GM21447 (cell line): ENCODE results near the gene OR4C45.
"Not testable (repeated sequence)": the region's sequence is repeated elsewhere in the genome, so short reads cannot be mapped to it uniquely, and the experiment has no call there.

Experiments used
- ATAC-seq: cut with Tn5 transposase; IDR thresholded peaks from one replicate; pipeline ENCODE4 v1.9.1; 2021; ENCODE audit not compliant: unreplicated experiment

Gene OR4C45

DNA sequence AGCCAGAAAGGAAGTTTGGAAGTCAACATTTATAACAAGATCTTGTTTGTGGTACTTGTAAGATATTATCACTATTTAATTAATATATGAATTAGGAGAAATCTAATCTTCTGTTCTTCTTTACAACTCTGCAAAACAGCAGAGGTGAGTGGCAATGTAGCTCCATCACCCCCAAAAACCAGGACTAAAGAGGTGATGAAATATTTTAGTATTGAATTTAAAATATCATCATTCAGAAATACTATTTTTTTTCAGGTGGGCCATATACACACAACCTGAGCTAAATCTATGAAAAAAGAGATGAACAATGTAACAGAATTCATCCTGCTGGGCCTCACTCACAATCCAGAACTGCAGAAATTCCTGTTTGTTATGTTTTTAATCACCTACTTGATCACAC, at the start of gene OR4C45:
OR4C45 (plus strand) TSS at position 301 of the 400 bp plus-strand sequence.
- no peak for ATAC-seq

DNA sequence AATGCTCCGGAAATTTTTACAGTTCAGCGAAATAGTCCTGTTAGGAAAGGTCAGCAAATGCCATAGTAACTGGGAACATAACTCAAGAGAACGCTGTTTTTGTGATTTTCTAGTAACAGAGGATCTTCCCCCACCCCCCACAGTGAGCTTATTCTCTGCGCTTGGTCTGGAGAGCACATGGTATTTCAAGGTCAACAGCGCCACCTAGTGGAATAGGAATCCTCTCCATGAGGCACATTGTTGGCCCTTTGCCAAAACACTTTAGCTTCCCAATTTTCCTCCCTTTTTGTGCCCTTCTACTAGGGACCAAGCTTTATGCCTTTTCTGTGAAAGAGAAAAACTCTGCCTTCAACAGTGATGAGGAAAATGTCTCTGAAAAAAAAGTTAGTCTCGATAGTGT, 37.1 kb upstream of the OR4C45 start:
- ATAC-seq: no peak

- no peak for ATAC-seq
These were observed 2.5 kb upstream of the OR4C45 start for GRCh38 chr11:50030193-50030592.

DNA sequence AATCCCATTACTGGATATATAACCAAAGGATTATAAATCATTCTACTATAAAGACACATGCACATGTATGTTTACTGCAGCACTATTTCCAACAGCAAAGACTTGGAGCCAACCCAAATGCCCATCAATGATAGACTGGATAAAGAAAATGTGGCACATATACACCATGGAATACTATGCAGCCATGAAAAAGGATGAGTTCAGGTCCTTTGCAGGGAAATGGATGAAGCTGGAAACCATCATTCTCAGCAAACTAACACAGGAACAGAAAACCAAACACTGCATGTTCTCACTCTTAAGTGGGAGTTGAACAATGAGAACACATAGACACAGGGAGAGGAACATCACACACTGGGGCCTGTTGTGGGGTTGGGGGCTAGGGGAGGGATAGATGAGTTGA, 3.6 kb downstream of the OR4C45 start:
- ATAC-seq: not testable (repeated sequence)

DNA sequence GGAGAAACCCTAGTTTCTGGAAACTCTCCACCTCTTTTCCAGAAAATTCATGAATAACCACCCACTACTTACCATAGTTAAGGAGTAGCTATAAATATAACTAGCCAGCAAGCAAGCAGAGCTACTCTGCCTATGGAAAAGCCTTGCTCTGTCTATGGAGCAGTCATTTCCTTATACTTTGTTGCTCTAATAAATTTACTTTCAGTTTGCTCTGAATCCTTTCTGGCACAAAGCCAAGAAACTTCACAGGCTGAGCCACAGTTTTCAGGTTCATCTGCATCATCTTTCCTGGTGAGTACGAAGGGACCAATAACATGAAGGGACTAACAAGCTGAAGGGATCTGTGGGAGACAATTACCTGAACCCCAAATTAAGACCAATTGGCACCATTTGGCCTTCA, 4.6 kb downstream of the OR4C45 start:
- ATAC-seq: no peak

DNA sequence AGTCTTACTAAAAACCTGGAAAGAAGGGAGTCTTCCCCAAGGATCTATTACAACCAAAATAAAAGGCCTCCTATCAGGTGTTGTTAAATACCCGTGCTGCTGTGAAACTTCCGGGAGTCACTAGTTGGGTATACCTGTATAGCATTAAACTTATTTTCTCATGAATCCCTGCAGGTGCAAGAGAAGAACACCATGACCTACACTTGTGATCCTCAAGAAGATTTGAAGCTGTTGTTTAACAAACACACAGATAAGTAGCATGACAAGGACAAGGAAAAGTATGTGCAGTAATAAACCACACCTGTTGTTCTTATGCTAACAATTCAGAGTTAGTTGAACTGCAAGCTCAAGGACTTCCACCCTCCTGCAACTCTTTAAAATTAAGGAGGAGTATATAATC, 12.0 kb downstream of the OR4C45 start:
- ATAC-seq: no peak

- not testable (repeated sequence) for ATAC-seq
These were observed 30.4 kb downstream of the OR4C45 start for GRCh38 chr11:50063056-50063455.

GRCh38 chr11:50070389-50070788, 37.7 kb downstream of the OR4C45 start:
- no peak for ATAC-seq

- no peak for ATAC-seq
These were observed 39.0 kb downstream of the OR4C45 start for GRCh38 chr11:50071584-50072225.

- ATAC-seq: no peak
These were observed 39.8 kb downstream of the OR4C45 start for GRCh38 chr11:50072226-50073112.

DNA sequence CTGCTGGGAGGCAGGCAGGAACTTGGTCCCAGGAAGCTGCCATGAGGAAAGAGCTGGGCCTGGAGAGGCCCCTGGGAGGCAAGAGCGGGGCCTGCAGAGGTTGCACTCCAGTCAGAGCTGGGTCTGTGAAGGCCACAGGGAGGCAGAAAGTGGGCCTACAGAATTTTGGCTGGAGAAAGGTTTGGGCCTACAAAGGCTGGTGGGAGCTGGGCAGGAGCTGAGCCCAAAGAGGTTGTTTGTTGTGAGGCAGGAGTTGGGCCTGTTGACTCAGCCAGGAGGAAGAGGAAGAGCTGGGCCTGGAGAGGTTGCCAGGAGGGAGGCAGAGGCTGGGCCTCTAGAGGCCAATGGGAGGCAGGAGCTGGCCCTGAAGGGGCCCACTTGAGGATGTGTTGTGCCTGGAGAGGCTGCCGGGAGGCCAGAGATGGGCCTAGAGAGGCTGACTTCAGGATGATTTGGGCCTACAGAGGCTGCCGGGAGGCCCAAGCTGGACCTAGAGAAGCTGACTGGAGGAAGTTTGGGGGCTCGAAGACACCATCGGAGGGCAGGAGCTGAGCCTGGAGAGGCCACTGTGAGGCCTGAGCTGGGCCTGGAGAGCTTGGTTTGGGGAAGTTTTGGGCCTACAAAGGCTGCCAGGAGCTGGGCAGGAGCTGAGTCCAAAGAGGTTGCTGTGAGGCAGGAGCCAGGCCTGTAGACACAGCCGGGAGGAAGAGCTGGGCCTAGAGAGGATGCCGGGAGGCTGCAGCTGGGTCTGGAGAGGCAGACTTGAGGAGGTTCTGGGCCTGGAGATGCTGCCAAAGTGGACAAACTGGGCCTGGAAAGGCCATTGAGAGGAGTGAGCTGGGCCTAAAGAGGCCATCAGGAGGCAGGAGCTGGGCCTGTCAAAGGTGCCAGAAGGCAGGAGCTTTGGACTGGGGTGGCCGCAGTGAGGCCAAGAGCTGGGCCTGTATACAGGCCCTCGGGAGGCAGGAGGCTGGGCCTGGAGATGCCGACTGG, 40.7 kb downstream of the OR4C45 start:
- no peak for ATAC-seq

- no peak for ATAC-seq
These were observed 41.5 kb downstream of the OR4C45 start for GRCh38 chr11:50074161-50074560.

DNA sequence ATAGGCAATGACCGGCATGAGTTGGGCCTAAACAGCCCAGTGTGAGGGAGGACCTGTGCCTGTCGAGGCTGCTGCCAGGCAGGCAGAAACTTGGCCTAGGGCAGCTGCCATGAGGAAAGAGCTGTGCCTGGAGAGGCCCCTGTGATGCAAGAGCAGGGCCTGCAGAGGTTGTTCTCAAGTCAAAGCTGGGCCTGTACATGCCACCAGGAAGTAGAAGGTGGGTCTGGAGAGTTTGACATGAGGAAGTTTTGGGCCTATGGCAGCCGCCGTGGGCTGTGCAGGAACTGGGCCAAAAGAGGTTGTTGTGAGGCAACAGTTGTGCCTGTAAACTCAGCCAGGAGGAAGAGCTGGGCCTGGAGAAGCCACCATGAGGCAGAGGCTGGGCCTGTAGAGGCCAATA, 43.2 kb downstream of the OR4C45 start:
- ATAC-seq: no peak

DNA sequence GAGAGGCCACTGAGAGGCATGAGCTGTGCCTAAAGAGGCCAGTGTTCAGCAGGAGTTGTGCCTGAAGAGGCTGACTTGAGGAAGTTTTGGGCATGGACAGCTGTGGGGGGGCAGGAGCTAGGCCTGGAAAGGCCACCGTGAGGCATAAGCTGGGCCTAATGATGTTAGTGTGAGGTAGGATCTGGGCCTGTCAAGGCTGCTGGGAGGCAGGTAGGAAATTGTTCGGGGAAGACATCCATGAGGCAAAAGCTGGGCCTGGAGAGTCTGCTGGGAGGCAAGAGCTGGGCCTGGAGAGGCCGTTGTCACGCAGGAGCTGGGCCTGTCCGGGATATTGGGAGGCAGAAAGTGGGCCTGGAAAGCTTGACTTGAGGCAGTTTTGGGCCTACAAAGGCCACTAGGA, 44.9 kb downstream of the OR4C45 start:
- no peak for ATAC-seq

GRCh38 chr11:50078001-50078400, 45.3 kb downstream of the OR4C45 start:
- no peak for ATAC-seq

DNA sequence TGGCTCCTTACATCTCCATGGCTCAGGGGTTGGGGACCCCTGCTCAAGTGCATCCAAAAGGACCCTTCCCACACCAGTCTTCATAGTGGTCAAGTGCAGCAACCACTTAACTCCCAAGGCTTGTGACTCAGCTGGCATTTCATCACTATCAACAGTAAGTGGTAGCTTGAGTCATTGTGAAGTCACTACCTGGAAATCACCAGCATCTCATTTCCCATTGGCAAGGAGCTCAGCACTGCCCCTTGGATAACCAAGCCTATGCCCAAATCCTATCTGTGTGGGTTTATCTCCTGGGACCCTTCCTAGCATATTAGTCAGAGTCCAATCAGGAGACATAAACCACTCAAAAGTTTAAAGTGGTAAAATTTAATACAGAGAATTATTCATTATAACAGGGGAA, 46.3 kb downstream of the OR4C45 start:
- not testable (repeated sequence) for ATAC-seq

- no peak for ATAC-seq
These were observed 47.6 kb downstream of the OR4C45 start for GRCh38 chr11:50080256-50080655.
